ENCODE results near the gene SAP30BP. TPM values are rescaled to one million over a fixed set of nuclear protein-coding genes. Genes with fewer than 3 reads are reported as not detected.

SAP30BP gene
- total RNA-seq, 1 experiment from 2014 or later: 126 TPM

- BruUV-seq (replicated peaks): no TSS peak
- H3K4me1 ChIP-seq: peaks cover 16% of the 10 kb centered on the region
- ChIA-PET POLR2A (no interaction called here), CTCF (interaction anchor here (1.3 kb wide), 1 partner anchor 21 kb away, joined by 4 read pairs; no protein-coding TSS in a partner anchor)
- TF ChIP-seq CTCF (IDR thresholded peaks at IDR 0.05; ENCODE audit: insufficient read depth in 1 of 2, low read depth in 1 of 2, low read length in 1 of 2, severe bottlenecking in 1 of 2, unreplicated experiment in 1 of 2): no peak
- Mint-ChIP-seq H3K4me3 (ENCODE audit: unreplicated experiment) (no peak overlapping the region), H3K36me3 (ENCODE audit: insufficient read depth, unreplicated experiment) (peaks cover 15% of the 10 kb centered on the region), H3K9me3 (ENCODE audit: unreplicated experiment) (no peaks in the 10 kb centered on the region), H3K4me1 (ENCODE audit: low read depth, unreplicated experiment) (peaks cover 13% of the 10 kb centered on the region), H3K27ac (ENCODE audit: unreplicated experiment) (no peak overlapping the region), H3K27me3 (ENCODE audit: insufficient read depth, unreplicated experiment) (no peaks in the 10 kb centered on the region)
- H3K36me3 ChIP-seq (ENCODE audit: control insufficient read depth, insufficient read depth, low read length): peaks cover 2% of the 10 kb centered on the region; the same call in 1 of the 2 replicates
- intact Hi-C loops (cut with micrococcal nuclease; ENCODE audit: unreplicated experiment): no loop called here
- H3K4me3 ChIP-seq (ENCODE audit: low read depth, low read length): no peak overlapping the region
- H3K9me3 ChIP-seq: no peaks in the 10 kb centered on the region
- H3K27me3 ChIP-seq (replicated peaks; ENCODE audit: control insufficient read depth, insufficient read depth, low read length): no peaks in the 10 kb centered on the region
- no peak for DNase-seq
Measured at GRCh38 chr17:75727391-75727790, 60.3 kb downstream of the SAP30BP start.

GRCh38 chr17:75729351-75729750, 62.2 kb downstream of the SAP30BP start:
- intact Hi-C loops (cut with micrococcal nuclease; ENCODE audit: unreplicated experiment): no loop called here
- ChIA-PET POLR2A (interaction anchor here (0.6 to 1.2 kb wide), 2 partner anchors 51 to 274 kb away, joined by 3 to 7 read pairs; a partner anchor contains a TSS), CTCF (interaction anchor here (0.9 kb wide), 1 partner anchor 8 kb away, joined by 4 read pairs; the partner anchor contains the start of gene ITGB4)
- H3K27me3 ChIP-seq (replicated peaks; ENCODE audit: control insufficient read depth, insufficient read depth, low read length): no peaks in the 10 kb centered on the region
- no peaks in the 10 kb centered on the region for H3K27me3 Mint-ChIP-seq (ENCODE audit: insufficient read depth, unreplicated experiment)
- DNase-seq: no peak
- no peaks in the 10 kb centered on the region for H3K4me1 Mint-ChIP-seq (ENCODE audit: low read depth, unreplicated experiment)
- no TSS peak for BruUV-seq (replicated peaks)
- no peaks in the 10 kb centered on the region for H3K9me3 ChIP-seq
- peaks cover 2% of the 10 kb centered on the region; the same call in 1 of the 2 replicates for H3K36me3 ChIP-seq (ENCODE audit: control insufficient read depth, insufficient read depth, low read length)
- TF ChIP-seq CTCF (IDR thresholded peaks at IDR 0.05; ENCODE audit: insufficient read depth in 1 of 2, low read depth in 1 of 2, low read length in 1 of 2, severe bottlenecking in 1 of 2, unreplicated experiment in 1 of 2): no peak
- no peak overlapping the region for H3K27ac Mint-ChIP-seq (ENCODE audit: unreplicated experiment)
- peaks cover 6% of the 10 kb centered on the region for H3K36me3 Mint-ChIP-seq (ENCODE audit: insufficient read depth, unreplicated experiment)
- no peaks in the 10 kb centered on the region for H3K9me3 Mint-ChIP-seq (ENCODE audit: unreplicated experiment)
- no peak overlapping the region for H3K4me3 Mint-ChIP-seq (ENCODE audit: unreplicated experiment)
- no peaks in the 10 kb centered on the region for H3K4me1 ChIP-seq
- no peak overlapping the region for H3K4me3 ChIP-seq (ENCODE audit: low read depth, low read length)

- no peak for TF ChIP-seq CTCF (IDR thresholded peaks at IDR 0.05; ENCODE audit: insufficient read depth in 1 of 2, low read depth in 1 of 2, low read length in 1 of 2, severe bottlenecking in 1 of 2, unreplicated experiment in 1 of 2)
- no peaks in the 10 kb centered on the region for H3K9me3 Mint-ChIP-seq (ENCODE audit: unreplicated experiment)
- no peak overlapping the region for H3K4me3 Mint-ChIP-seq (ENCODE audit: unreplicated experiment)
- Histone ChIP-seq H3K4me1 (no peaks in the 10 kb centered on the region), H3K36me3 (ENCODE audit: control insufficient read depth, insufficient read depth, low read length) (peaks cover 2% of the 10 kb centered on the region; the same call in 1 of the 2 replicates), H3K27me3 (replicated peaks; ENCODE audit: control insufficient read depth, insufficient read depth, low read length) (no peaks in the 10 kb centered on the region), H3K4me3 (ENCODE audit: low read depth, low read length) (no peak overlapping the region), H3K9me3 (no peaks in the 10 kb centered on the region)
- POLR2A ChIA-PET: interaction anchor here (1.2 kb wide), 1 partner anchor 50 kb away, joined by 3 read pairs; a partner anchor contains a TSS
- BruUV-seq (replicated peaks): no TSS peak
- H3K27me3 Mint-ChIP-seq (ENCODE audit: insufficient read depth, unreplicated experiment): no peaks in the 10 kb centered on the region
- intact Hi-C loops (cut with micrococcal nuclease; ENCODE audit: unreplicated experiment): no loop called here
- H3K27ac Mint-ChIP-seq (ENCODE audit: unreplicated experiment): no peak overlapping the region
- no peak for DNase-seq
- no peaks in the 10 kb centered on the region for H3K4me1 Mint-ChIP-seq (ENCODE audit: low read depth, unreplicated experiment)
- peaks cover 6% of the 10 kb centered on the region for H3K36me3 Mint-ChIP-seq (ENCODE audit: insufficient read depth, unreplicated experiment)
- CTCF ChIA-PET: interaction anchor here (0.9 to 1.8 kb wide), 2 partner anchors 9 kb away, joined by 4 read pairs; partner anchors contain the start of gene ITGB4
Measured at GRCh38 chr17:75730065-75730464, 62.9 kb downstream of the SAP30BP start.

All from Caco-2 (cell line).